Kasumi-1 (cell line): ENCODE measurements around the gene MEAK7.

Source experiments
- DNase-seq, 2 experiments: peaks; one replicate each; lab custom pipeline; 2025; lab: John Stamatoyannopoulos, UW

MEAK7 gene, protein sequence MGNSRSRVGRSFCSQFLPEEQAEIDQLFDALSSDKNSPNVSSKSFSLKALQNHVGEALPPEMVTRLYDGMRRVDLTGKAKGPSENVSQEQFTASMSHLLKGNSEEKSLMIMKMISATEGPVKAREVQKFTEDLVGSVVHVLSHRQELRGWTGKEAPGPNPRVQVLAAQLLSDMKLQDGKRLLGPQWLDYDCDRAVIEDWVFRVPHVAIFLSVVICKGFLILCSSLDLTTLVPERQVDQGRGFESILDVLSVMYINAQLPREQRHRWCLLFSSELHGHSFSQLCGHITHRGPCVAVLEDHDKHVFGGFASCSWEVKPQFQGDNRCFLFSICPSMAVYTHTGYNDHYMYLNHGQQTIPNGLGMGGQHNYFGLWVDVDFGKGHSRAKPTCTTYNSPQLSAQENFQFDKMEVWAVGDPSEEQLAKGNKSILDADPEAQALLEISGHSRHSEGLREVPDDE

DNA sequence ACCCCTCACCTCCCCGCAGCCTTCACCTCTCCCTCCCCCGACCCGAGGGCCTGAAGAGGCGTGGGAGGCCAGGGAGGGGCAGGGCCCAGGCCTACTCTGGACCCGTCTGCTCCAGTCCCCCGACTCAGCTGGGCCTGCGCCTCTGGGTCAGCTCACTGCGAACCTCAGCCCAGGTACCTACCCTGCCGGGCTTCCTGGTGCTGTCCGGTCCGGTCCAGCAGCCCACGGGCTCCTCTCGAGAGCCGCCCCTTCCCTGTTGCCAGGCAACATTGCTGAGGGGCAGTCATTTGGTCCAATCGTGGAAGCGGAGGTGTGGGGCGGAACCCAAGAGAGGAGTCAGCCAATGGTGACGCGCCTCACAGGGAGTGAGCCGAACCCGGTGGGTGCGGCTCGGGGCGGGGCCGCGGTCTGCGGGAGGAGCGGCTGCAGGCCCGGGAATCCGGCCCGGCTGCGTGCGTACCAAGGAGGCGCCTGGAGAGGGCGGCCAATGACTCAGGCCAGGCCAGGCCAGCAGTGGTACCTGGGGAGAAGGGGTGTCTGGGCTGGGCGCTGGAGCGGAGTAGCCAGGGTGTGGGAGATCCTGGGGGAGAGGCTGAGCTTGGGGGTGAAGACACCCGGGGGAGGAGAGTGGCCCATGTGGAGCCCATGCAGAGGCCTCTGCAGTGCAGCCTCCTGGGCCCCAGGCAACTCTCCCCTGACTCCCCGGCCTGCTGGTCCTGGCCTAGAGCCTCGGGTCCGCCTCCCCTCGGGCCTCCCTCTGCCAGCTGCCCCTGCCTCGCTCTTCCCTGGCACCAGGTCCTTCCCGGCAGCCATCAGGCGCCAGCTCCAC lies at the start of gene MEAK7:
MEAK7 (minus strand) TSS at position 240 of the 829 bp plus-strand sequence. CDS start 6,573 bp downstream, outside the sequence.
- DNase-seq, result peak; percentile 62 to 65

DNA sequence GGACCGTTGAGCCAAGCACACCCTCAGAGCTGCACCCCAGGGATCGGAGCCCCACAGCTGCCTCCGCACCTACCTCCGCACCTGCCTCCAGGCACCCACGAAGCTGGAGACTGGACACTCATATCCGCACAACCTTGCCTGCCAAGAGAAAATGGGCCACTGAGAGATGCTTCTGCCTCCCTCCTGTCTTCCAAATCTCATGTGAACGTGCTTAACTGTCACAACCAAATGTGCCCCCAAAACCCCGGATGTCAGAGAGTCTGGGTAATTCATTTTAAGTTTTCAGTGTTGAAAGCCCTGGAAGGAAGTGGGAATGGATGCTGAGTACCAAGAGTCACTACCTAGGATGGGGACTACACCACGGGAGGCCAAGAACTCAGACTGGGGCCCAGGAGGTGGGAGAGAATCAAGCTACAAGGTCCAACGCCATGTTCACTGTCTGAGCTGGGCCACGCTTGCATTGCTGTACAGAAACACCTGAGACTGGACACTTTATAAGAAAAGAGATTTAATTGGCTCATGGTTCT lies 49.5 kb upstream of the MEAK7 start:
- peak; percentile 40 to 49 for DNase-seq

DNA sequence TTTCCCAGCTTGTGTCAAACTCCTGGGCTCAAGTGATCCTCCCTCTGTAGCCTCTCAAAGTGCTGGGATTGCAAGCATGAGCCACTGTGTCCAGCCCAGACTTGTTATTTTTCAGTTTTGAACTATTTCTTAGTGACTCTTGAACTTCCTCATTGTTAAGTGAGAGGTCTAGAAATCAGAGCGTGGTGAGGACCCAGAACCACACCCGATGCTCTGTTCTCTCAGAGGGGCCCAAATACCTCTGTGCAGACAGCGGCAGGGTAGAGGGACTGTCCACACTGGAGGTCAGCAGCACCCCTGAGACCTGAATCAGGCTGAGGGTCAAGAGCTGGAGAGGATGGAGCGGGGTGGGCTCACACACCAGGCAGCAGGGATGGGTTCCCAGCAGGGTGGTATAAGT lies 47.7 kb upstream of the MEAK7 start:
- DNase-seq, result no peak

DNA sequence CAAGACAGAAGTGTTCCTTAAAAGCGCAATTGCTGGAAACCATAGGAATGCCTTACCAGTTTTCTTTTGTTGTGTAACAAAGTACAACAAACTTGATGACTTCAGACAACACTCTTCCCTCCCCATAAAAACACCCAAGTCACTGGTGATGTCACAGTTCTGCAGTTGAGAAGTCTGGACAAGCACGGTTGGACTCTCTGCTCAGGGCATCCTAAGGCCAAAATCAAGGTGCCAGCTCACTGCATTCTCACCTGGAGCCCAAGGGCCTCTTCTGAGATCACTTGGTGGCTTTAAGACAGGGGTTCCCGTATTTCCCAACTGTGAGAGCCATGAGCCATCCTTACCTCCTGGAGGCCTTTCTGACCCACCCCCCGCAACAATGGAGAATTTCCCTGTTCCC lies 45.6 kb upstream of the MEAK7 start:
- DNase-seq, result no peak

DNA sequence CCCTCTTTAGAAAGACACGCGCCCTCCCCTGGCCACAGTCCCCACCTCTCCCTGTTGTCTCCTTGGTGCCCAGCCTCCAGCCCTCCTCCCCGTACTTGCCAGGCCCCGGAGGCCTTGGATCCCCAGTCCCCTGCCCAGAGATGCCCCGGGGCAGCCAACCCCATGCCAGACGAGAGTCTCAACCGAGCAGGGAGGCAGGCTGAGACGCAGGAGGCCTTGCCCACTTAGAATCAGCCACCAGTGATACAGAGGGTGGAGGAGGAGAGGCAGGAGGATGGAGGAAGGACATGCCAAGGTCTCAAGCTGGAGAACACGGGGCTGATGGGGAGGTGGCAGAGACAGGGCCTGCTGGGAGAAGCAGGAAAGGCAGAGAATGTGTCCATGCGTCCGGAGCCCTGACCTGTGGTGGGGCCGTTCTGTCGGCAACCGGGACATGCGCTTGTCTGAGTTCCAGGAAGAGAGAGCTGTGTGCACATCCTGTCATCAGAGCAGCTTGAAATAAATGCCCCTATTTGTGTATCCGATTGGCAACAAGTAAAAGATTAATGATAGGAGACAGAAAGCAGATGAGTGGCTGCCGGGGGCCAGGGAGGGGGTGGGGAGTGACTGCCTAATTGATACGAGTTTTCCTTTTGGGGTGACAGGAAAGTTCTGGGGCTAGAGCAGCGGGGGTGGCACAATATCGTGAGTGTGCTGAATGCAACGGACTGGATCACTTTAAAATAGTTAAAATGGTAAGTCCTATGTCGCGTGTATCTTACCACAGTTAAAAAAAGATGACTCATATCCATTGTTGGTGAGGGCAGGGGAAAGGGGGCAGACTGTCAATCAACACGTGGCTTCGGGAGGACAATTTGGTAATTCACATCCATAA lies 44.7 kb upstream of the MEAK7 start:
- DNase-seq, result peak; percentile 20 to 44

DNA sequence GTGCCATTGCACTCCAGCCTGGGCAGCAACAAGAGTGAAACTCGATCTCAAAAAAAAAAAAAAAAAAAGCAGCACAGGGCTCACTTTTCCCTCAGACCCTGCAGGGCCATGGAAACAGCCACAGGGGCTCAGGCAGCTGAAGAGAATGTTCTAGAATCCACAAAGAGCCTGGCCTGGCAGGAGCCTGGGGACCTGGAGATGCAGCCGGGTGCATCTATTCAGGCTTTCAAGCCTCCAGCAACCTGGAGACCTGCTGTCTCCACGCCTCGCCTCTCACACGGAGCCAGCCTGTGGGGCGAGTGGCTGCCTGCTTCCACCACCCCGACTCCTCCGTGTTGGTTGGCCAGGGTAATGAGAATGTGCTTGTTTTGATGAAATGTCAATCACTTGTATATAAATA lies 44.0 kb upstream of the MEAK7 start:
- no peak for DNase-seq

DNA sequence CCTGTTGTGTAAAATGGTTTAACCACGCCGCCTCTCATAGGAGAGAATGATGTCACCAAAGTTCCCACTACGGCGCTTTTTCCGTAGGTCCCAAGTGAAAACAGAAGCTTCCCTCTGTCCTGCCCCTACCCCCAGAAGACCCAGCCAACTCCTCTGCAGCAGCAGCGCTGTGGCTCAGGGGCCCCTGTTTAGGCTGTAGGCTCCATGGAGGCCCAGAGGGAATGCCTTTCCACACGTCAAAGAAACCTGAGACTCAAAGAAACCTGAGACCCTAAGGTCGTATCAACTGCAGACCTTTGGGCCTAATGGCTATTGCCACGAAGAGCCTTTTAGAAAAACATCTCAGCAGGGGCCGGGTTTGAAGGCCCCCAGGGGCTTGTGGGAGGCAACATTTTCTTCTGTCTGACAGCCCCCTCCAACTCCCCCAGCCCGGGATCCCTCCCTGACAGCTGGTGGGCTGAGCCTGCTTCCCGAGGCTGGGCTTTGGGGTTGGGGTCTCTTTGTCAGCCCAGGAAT lies 43.1 kb upstream of the MEAK7 start:
- no peak for DNase-seq

DNA sequence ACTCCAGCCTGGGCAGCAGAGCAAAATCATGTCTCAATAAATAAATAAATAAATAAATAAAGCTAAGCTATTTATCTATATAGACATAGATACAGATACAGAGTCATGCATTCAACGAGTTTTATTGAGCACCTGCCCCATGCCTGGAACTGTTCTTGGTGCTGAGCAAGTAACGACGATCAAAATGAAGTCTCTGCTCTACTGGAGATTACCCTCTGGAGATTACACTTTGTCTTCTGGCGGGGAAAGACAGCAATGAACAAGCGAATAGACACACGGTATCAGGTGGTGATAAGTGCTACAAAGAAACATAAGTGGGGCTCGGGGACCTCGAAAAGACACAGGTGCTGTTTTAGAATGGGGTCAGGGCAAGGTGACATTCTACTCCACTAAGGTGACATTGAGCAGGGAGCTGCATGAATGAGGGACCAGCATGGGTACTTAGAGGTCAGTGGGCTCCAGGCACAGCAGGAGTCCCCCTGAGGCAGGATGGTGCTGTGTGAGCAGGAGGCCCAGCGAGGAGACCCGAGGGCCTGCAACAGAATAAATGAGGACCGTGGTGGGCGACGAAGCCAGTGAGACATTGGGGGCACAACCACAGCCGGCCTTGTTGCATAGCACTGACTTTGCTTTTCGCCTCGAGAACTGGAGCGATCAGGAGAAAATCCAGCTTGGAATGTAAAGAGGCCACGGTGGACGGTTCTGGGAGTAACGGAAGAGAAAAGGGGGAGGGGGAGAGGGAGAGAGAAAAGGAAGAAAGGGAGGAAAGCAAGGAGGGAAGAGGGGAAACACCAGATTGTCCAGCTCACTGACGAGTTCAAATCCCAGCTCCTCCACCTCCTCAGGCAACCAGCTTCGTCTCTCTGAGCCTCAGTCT lies 42.4 kb upstream of the MEAK7 start:
- no peak for DNase-seq

DNA sequence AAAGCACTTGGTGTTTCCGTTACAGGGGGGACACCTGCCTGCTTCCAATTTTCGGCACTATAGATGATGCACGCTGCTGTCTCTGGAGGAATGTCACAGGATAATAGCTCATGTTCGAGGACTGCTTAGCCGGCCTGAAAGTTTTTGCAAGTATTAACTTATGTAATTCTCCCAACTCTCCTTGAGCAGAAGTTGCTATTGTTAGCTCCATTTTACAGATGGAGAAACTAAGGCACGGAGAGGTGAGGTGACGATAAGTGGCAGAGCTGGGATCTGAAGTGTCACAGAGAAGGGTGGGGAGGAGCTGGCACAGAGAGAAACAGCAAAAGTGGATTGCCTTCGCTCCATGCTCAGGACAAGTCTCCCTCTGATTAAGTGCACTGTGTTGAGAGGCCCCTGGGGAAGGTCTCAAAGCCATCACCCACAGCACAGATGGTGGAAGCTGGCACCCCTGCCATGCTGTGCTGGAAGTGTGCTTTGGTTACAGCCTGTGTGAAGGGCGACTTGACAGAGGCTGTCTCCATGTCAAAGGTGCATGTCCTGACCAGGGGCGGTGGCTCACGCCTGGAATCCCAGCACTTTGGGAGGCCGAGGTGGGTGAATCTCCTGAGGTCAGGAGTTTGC lies 40.8 kb upstream of the MEAK7 start:
- no peak for DNase-seq

DNA sequence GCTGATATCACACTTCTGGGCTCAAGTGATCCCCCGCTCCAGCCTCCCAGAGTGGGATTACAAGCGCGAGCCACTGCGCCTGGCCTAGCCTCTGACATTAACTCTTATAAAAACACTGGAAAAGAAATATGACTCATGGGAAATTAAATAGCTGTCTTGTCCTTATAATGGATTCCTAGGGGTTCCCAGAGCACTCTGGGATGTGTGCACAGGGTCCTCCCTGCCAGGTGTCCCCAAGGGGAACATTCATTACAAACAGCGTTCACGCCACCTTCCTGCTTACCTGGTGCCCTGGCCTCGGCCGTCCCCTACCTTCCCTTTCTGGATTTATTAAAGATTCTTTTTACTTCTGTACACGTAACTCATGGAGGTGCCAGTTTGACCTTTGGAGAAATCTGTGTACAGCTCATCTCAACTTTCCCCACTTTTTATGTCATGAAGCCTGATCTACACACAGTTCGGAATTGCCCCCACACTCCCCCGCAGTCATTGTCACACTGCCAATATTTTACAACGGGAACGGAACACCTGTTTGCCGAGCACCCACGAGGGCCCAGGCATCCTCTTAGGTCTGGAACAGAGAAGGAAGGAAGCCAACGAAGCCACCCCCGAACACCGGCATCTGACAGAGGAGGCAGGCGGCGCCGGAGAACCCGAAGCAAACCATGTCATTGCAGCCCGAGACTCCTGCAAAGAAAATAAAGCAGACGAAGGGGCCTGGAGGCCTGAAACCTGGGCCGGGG lies 39.7 kb upstream of the MEAK7 start:
- peak; percentile 48 to 82 for DNase-seq

DNA sequence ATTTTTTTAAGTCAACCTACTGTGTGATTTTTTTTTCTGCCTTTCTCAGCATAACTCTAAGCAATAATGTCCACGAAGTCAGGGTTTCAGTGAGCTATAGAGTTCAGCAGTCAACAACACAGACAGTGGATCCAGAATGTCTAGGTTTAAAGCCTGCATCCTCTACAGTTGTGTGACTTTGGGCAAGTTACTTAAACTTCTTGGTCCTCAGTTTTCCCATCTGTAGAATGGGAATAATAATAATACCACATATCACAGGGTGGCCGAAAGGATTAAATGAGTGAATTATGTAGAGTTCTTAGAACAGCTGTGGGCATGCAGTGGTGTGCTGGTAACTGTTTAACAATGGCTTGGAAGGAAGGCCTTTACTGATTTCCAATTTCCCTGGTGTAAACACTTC lies 38.8 kb upstream of the MEAK7 start:
- no peak for DNase-seq

DNA sequence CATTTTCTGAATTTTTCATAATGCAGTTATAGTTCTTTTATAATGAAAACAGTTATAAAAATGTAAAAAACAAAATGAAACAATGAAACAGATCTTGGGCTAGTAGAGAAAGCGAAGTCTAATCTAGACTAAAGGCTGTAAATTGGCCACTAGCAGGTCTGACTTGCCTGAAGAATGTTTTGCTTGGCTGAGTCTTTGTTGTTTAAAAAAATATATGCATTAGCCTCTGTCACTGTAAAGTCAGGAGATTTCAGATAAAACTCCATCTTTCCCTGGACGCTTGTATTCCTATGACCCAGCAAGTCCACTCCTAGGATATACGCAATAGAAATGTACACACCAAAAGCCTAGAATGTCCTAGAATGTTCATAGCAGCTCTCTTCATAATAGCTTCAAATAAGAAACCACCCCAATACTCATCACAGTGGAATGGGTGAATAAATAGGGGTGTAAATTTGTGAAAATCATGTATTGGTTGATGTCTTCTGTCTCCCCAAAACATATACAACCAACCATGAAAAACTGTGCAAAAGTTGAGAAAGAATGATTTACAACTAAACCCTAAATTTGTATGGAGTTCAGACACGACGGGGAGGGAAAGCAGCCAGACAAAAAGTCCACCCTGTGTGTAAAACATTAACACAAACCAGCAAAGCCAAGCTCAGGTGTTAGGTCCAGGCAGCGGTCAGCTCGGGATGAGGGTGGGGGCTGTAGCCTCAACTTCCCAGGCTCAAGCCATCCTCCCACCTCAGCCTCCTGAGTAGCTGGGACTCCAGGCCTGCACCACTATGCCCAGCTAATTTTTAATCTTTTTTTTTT lies 37.7 kb upstream of the MEAK7 start:
- DNase-seq, result no peak

DNA sequence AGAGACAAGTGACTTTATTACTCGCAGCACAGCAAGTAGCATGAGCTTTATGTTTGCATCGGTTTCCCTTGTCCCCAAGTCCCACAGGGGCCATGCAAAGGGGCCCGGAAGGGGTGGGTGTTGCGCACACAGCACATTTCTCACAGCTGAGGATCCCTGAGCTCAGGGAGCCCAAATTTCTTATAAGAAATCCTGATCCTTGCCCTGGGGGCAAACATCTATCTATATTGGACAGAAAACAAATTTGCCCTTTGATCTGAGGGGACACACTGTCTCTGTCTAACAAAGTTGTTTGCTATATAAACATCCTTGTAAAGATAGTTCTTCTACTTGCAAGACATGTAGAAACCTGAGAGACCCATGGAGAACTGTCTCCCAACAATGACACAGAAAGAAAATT lies 35.7 kb upstream of the MEAK7 start:
- no peak for DNase-seq

DNA sequence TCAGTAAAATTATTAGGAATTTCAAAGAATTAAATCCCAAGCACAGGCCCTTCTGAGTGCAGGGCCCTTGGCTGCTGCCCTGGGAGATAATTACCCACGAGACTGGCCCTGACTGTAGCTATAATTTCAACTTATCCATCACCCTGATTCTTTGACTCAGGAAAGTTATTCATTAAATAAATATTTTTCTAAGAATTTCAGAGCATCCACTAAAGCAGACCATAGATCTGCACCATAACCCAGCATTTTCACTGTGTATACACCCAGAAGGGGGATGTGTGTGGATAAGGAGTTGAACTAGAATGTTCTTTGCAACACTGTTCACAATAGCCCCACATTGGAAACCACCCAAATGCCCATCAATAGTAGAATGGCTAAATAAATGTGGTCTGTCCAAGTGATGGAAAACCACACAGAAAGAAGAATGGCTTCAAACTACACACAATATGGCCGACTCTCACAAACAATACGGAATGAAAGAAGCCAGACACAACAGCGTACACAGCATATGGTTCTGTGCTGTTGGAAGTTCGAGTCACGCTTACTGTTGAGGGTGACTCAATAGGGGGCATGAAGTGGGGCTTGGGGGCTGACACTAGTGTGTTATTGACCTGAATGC lies 33.9 kb upstream of the MEAK7 start:
- DNase-seq, result no peak

DNA sequence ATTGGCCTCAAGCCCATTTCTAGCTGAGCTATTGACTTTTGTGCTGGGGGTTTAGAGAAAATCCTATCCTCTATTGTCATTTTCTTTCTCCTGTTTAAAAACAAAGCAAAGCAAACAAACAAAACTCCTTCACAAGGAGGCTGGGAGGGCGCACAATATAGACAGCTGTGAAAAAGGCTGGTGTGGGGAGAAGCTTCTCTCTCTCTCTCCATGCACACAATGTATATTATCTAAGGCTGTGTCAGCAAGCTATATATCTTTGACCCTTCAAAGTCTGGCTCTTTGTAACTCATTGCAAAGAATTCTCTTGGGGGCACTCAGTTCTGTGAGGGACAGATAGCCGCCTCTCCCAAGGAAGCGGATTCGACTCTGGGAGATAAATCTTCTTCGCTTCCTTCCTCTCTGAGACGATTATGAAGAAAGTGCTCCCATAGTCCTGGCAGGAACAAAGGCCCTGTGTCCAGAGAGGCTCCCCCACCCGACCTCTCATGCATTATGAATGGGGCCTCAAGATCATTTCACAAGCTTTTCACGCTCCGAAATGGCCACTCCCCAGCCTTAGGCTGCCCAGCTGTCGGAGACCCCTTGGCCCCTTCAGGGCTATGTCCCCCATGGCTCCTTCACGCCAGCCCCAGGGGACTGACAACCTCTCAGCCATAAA lies 33.2 kb upstream of the MEAK7 start:
- DNase-seq, result no peak

DNA sequence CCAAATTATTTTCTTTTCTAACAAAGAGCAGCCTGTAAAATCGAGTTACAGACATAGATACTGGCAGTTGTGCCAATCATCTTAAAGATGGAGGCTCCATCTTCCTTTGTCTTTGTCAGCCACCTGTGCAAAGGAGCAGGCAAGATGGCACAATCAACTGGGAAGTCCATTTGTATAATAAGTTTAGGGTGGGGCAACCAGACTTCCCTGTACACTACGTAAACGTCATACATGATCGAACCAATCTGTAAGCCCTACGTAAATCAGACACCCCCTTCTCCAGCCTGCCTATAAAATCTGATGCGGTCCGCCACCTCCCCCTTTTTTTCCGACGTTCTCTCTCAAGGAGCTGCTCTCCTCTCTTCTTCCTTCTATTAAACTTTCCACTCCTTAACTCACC lies 31.4 kb upstream of the MEAK7 start:
- DNase-seq, result no peak

DNA sequence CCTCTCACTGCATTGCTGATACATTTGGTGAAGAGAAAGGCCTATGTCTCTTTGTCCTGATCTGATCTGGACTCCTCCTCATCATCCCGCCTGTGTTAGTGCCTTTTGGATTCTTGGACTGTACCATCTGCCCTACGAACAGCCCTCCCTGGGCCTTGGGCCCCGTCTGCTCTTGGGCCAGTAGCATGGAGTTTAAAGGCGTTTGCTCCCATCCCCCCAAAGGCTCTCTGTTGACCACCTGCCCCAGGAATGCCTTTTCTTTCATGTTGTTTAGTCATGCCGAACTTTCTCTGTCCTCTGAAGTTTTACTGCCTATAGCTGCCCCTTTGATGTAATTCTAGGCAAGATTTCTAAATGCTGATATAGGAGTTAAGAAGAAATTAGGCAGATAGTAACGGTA lies 30.9 kb upstream of the MEAK7 start:
- no peak for DNase-seq

DNA sequence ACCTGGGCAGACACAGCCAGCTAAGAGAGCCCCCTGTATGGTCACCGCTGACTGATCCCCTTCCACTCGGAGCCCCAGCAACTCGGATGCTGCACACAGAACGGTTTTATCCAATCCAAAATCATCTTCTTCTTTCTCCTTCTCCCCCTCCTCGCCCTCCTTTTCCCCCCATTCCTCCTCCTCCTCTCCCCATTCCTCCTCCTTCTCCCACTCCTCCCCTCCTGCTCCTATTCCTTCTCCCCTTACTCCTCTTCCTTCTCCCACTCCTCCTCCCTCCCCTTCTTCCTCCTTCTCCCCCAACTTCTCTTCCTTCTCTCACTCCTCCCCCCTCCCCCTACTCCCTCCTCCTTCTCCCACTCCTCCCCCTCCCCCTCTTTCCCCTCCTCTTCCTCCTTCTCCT lies 30.4 kb upstream of the MEAK7 start:
- DNase-seq, result no peak
